Cerebellar cortex (tissue), 1 donor: ENCODE results near the gene EMP2.
"Not testable (repeated sequence)": the region's sequence is repeated elsewhere in the genome, so short reads cannot be mapped to it uniquely, and the experiment has no call there.

ENCODE experiments used
- DNase-seq: peaks from one replicate; pipeline ENCODE4 v3.0.0-alpha.2; 2015; ENCODE audit warnings: low spot score

EMP2 gene

DNA sequence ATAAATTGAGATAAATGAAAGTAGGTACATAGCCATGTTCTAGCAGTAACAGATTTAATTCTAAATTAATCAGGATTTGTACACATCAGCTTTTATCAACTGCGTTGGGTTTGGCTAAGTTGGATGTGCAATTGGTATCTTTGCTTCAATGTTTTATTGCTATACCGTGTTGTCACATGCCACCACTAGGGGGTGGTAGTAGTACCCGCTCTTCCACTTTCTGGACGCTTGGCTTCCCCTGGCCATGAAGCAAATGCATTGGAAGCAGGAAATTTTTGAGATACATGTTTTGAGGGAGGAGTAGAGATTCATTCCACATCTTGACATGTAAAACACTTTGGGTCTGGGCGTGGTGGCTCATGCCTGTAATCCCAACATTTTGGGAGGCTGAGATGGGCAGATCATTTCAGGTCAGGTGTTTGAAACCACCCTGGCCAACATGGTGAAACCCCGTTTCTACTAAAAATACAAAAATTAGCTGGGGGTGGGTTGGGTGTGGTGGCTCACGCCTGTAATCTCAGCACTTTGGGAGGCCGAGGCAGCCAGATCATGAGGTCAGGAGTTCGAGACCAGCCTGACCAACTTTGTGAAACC is 58.6 kb downstream of the EMP2 start:
- DNase-seq = peak; percentile 75

DNA sequence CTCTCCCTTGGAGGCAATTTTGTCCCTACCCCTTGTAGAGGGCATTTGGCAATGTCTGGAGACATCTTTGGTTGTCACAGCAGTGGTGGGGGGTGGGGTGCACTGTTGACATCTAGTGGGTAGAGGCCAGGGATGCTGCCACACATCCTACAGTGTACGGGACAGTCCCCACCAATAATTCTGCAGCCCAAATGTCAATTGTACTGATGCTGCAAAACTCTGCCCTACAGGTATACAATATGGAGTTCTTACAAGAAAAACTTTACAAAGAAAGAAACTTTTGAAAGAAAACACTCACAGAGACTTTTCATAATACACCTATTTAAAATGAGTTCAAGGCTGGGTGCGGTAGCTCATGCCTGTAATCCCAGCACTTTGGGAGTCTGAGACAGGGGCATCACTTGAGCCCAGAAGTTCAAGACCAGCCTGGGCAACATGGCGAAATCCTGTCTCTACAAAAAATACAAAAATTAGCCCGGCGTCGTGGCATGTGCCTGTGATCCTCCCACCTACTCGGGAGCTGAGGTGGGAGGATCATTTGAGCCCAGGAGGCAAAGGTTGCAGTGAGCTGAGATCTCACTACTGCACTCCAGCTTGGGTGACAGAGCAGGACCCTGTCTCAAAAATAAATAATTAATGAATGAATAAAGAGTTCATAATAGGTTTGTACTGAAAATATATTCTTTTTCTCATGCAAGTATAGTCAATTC is 59.4 kb downstream of the EMP2 start:
- DNase-seq = no peak

DNA sequence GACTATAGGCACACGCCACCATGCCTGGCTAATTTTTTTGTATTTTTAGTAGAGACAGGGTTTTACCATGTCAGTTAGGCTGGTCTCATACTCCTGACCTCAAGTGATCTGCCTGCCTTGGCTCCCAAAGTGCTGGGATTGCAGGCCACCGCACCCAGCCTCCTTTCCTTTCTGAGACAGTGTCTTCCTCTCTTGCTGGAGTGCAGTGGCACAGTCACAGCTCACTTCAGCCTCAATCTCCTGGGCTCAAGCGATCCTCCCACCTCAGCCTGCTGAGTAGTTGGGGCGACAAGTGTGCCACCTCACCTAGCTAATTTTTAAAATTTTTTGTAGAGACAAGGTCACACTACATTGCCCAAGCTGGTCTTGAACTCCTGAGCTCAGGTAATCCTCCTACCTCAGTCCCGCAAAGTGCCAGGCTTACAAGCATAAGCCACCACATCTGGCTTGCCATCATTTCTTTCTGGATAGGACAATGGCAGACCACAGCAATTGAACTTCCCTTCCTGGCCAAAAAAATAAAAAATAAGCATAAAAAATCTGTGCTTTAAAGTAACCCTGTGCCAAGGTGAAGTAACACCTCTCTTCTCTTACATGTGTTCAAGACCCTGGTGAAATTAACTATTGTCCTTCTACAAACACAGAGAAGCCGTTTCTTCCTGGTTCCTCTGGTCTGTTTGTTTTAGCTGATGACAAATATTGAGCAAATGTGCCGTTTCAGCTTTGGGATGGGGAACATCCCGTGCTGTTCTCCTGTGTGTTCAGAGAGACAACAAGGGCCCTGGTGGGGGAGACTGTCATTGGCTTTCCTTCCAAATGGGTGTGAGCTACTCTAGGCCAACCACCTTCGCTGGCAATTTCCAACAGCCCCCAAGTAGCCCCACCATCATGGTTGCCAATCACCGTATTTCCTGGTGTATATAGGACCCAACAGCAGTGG is 60.2 kb downstream of the EMP2 start:
- no peak for DNase-seq

DNA sequence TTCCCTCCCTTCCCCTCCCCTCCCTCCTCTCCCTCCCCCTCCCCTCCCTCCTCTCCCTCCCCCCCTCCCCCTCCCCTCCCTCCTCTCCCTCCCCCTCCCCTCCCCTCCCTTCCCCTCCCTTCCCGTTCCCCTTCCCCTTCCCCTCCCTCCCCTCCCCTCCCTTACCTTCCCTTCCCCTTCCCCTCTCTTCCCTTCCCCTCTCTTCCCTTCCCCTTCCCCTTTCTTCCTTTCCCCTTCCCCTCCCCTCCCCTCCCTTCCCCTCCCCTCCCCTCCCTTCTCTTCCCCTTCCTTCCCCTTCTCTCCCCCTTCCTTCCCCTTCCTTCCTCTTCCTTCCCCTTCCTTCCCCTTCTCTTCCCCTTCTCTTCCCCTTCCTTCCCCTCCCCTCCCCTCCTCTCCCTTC is 61.1 kb downstream of the EMP2 start:
- DNase-seq = no peak

DNA sequence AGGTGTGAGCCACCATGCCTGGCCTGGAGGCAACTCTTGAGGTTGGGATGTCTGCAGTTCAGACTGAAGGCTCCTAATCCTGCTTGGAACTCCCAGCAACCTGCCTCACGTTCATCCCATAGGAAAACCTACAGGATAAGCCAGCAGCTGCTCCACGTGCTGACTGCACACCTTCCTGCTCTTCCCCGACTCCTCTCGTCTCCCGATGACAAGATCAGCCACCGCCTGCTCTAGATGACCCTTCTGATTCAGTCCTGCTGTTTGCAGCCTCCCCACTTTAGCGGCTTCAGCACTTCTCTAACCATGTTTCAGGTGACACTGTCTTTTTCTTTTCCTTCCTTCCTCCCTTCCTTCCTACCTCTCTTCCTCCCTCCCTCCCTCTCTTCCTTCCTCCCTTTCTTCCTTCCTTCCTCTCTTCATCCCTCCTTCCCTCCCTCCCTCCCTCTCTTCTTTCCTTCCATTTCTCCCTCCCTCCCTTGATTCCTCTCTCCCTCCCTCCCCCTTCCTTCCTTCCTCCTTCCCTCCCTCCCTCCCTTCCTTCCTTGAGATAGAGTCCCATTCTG is 61.8 kb downstream of the EMP2 start:
- no peak for DNase-seq

DNA sequence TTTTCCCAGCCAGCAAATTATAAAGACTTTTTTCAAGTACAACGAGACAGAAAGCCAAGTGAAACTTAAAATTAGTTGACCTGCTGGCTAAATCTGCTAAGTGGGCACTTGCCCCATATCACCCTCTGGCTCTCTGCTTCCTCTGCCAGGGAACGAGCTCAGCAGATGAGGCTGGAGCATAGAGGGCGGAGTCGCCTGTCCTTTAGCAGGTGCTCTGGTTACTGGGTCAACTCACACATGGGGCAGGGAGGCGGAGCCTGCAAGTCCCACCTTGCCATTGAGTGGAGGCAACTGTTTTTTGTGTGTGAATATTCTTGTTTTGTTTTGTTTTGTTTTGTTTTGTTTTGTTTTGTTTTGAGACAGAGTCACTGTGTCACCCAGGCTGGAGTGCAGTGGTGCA is 62.5 kb downstream of the EMP2 start:
- DNase-seq = no peak

DNA sequence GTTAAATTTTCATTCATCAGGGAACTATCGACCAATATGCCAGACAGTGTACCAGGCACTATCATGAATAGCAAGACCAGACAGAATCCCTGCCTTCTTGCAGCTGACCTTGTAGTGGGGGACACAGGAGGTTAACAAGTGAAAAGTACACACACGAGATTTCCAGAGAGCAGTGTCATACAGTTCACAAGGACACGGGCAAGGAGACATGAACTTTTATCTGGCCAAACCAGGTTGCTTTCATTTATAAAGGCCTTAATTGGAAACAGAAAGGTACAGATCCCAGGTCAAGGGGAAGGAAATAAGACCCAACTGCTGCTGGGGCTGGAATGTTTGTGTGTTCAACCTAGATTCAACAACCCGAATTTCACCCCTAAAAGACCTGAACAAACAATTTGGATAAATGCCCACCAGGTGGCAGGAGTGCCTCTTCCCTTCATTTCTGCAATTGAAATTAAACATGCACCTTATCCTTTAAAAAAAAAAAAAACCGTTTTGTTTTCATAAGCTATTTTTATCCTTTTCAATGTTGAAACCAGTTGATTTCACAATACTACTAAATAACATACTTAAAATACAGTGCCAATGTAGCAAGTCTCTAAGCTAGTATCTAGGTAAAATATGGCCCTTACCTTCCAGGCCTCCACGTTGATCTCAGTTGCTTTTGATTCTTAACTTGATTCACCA is 65.9 kb downstream of the EMP2 start:
- peak; percentile 51 for DNase-seq

DNA sequence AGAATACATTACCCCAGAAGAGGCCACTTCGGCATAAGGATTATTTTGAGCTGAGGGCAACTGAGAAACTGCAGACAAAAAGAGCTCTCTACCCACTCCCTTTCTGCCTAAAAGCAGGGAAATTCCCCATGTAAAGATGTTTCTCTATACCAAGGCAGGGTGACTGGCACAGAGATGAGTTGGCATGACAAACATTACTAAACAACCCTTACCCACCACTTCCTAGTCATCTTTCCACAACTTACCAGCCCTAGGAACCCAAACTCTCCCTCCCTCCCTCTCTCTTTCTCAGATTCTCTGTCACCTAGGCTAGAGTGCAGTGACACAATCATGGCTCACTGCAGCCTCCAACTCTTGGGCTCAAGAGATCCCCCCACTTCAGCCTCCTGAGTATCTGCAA is 68.6 kb downstream of the EMP2 start:
- DNase-seq = no peak

DNA sequence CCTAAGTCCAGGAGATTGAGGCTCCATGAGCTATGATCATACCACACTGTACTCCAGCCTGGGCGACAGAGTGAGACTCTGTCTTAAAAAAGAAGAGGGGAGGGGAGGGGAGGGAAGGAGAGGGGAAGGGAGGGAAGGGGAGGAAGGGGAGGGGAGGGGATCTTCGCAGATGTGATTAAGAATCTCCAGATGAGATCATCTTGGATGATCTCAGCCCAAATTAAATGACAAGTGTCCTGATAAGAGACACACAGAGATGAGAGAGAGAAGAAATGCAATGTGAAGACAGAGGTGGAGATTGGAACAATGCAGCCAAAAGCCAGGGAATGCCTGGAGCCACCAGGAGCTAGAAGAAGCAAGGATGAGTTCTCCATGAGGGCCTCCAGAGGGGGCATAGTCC is 70.1 kb downstream of the EMP2 start:
- DNase-seq = no peak

DNA sequence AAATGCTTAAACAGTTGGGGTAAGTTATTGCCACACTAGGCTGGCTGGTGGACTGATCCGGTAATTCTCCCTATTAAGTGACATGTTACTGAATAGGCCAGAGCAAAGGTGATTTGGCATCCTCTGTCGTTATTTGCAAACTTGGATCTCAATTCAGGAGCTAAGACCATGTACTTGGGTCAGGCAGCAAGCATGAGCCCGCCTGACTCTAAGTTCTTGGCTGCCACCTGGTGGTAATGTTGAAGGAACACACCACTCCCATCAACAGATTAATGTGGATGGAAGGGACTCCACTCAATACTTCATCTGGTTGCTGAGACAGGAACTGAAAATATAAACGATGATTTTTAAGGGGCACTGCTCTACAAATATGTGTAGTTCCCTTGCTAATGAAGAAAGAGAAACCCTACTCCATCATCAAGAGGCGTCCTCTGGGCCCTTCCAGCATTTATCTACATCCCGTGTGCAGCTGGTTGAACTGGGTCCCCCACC is 70.8 kb downstream of the EMP2 start:
- DNase-seq = peak; percentile 93

DNA sequence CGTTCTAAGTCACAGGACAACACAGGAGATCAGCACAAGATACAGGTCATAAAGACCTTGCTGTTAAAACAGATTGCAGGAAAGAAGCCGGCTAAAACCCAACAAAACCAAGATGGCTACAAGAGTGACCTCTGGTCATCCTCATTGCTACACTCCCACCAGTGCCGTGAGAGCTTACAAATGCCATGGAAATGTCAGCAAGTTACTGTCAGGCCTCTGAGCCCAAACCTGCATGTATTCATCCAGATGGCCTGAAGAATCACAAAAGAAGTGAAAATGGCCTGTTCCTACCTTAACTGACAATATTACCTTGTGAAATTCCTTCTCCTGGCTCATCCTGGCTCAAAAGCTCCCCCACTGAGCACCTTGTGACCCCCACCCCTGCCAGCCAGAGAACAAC is 75.1 kb downstream of the EMP2 start:
- DNase-seq = not testable (repeated sequence)

DNA sequence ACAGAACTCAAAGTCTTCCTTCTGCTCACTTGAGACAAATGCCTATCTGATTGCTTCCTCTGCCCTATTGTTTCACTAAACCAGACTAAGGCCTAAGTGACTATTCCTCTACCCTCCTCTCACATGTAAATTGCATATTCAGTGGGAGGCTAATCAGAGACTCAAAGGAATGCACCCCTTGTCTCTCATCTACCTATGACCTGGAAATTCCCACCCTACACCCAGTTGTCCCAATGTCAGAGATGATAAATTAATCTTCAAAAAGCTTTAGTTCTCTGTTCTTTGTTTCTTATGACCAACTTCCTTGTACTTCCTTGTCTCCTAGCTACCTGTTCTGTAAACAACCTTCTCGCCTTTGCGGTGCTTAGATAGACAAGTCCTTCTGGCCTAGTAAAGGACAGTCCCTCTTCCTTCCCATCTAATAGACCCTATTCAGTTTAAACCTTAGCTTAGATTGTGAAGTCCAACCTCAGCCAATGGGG is 76.0 kb downstream of the EMP2 start:
- no peak for DNase-seq

DNA sequence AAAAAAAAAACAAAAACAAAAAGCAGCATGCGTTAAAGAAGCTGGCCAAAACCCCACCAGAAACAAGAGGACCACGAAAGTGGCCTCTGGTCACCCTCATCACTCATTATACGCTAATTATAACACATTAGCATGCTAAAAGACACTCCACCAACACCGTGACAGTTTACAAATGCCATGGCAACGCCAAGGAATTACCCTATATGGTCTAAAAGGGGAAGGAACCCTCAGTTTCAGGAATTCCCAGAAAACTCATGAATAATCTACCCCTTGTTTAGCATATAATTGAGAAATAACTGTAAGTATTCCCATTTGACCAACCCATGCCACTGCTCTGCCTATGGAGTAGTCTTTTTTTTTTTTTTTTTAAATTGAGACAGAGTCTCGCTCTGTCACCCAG is 77.6 kb downstream of the EMP2 start:
- DNase-seq = no peak

DNA sequence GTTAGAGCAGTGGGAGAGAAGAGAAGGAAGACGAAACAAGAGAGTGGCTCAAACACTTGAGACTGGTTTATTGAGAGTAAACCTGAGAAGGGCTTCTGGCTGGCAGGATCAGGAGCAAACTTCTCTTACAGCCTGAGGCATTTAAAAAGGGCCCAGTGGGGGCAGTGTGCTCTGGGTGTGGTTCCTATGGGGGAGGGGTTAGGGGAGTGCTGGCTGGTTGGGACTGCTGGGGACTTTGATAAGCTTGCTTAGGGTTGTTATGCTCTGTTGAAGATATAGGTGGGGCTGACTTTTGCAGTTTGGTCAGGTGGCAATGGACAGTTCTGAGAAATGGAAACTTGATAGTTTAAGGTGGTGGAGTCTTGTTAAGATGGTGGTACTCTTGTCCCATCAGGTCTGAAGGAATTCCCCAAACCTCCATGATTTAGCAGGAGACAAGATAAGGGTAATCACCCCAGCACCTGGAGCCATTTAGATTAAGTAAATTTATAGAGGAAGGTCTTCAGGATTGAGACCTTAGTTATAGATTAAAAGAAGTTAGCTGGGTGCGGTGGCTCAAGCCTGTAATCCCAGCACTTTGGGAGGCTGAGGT is 79.3 kb downstream of the EMP2 start:
- DNase-seq = no peak

DNA sequence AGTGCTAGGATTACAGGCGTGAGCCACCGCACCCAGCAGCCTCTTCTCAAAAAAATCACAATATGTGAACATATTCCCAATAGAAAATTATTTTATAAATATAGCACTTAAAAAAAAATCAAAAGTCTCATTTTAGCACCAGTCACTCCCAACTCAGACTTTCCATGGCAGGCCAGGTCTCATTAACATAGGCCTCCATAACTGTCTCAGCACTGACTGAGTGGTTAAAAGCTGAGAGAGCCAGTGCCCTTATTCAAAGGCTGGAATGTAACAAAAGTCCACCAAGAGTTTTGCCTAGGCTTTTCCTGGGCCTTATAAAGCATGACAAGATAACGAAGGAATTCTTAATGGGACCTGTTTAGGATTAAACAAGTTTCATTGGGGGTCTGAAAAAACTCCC is 79.8 kb downstream of the EMP2 start:
- no peak for DNase-seq

DNA sequence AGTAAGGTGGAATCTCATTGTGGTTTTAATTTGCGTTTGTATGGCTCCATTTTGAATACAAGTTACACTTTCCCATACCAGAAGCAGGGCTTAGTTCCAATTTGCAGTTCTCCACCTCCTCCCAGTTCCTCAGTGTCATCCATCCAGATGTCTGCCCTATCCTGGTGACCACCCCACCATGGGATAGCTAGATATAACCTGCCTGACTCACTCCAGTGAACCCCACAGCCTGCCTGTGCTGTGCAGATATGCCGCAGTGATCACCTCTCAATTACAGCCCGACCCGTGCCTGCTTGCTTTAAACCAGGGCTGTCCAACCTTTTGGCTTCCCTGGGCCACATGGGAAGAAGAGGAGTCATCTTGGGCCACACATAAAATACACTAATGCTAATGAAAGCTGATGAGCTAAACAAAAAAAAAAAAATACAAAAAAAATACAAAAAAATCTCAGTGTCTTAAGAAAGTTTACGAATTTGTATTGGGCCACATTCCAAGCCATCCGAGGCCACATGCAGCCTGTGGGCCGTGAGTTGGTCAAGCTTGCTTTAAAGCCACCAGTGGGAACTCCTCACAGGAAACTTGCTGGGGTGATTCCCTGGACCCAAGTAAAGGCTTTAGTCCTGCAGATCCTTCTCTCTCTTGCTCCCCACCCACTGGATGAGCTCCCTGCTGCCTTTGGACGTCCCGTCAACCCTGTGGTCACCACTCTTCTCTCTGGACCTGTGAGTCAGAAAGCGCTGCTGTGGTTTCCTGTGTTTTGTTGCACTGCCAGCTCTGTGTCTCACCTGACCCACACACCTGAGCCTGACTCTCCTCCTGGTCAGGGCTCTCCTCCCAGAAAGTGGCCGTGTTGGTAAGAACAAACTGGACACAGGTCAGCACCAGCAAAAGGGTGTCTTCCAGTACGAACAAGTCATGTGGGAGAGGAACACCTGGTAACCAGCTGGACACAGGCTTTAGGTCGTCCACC is 83.0 kb downstream of the EMP2 start:
- DNase-seq = no peak

DNA sequence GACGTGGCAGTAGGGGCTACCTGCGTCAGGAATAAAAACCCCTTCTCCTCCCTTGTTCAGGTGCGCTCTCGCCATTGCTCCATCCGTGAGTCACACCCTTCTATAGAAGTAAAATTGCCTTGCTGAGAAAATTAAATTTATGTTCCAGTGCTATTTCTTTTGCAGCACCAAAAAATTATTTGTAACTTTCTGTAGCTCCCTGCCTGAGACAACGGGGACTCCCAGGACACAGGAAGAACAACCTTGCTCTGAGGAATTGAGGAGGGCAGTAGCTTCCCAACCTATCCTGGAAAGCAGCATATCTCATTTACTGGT is 85.4 kb downstream of the EMP2 start:
- no peak for DNase-seq

DNA sequence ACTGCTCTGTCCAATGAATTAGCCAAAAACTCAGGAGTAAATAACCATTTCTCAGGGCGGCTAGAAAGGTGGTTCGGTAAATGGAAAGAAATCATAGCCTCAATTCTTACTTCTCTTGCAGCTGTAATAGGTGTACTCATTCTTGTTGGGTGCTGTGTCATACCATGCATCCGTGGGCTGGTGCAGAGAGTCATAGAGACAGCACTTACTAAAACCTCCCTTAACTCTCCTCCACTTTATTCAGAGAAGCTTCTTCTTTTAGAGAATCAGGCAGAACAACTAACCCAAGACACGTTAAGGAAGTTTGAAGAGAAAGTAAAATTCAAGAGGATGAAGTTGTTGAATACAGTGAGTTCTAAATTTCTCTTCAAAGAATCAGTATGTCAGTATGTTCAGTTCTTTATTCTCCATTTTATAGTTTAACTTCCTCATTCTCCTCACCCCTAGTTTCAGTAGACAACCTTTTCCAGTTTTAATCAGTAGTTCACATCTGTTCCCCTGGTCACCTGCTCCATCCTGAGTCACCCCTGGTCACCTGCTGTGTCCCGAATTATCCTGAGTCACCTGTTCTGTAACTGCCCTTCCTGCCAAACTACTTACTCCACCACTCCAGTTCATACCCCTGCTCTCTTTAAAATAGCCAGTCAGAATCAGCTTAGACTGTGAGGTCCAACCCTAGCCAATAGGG is 85.9 kb downstream of the EMP2 start:
- no peak for DNase-seq

DNA sequence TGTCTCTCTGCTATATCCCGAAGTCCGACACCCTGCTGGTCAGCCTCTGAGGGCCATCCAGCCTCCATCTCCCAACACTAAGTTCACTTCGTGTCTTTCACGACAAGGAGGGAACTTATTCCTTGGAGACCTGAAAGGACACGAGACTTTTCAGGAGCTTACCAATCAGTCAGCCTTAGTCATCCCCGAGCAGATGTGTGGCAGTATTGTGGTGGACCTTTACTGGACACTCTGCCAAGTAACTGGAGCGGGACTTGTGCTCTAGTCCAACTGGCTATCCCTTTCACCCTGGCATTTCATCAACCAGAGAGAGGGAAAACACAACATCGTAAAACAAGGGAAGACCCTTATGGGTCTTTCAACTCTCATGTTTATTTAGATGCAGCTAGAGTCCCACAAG is 87.1 kb downstream of the EMP2 start:
- DNase-seq = no peak

DNA sequence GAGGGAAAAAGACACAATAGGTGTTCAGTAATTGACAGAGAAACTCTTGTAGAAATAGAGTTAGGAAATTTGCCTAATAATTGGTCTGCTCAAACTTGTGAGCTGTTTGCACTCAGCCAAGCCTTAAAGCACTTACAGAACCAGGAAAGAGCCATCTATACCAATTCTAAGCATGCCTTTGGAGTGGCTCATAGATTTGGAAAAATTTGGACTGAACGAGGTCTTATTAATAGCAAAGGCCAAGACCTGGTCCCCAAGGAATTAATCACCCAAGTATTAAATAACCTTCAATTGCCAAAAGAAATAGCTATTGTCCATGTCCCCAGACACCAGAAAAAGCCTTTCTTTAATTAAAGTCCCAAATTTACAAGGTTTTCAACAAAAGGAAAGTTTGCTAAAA is 90.3 kb downstream of the EMP2 start:
- no peak for DNase-seq
